DND-41 (cell line): ENCODE results near the gene KLHL11.
A peak's percentile ranks its signal among the peaks of the same experiment; 100 is the strongest.
"Not testable (repeated sequence)": the region's sequence is repeated elsewhere in the genome, so short reads cannot be mapped to it uniquely, and the experiment has no call there.

Source experiments
- ATAC-seq: fragments of 200-7000 bp; cut with Tn5 transposase; 3 replicates; pipeline ENCODE4 v1.9.1; 2021; ENCODE audit warnings: low read depth; ENCODE audit not compliant: insufficient read depth
- DNase-seq: peaks from one replicate; pipeline ENCODE4 v3.0.0-alpha.2; 2020
- H2AFZ ChIP-seq: 2 replicates; pipeline ENCODE4 v1.6.0; 2012; ENCODE audit warnings: low read depth, low read length
- H3K27ac ChIP-seq: 2 replicates; pipeline ENCODE4 v1.5.1; 2012; ENCODE audit warnings: low read length, inconsistent platforms
- H3K27me3 ChIP-seq: fragments of 200-600 bp; sonication (generic); 2 replicates; pipeline ENCODE4 v1.6.0; 2012; ENCODE audit warnings: low read length, mild to moderate bottlenecking, inconsistent platforms; ENCODE audit not compliant: insufficient read depth, poor library complexity
- H3K36me3 ChIP-seq: 2 replicates; pipeline ENCODE4 v1.5.1; 2012; ENCODE audit warnings: low read length, inconsistent platforms; ENCODE audit not compliant: insufficient read depth
- H3K4me1 ChIP-seq: 2 replicates; pipeline ENCODE4 v1.5.1; 2012; ENCODE audit warnings: mild to moderate bottlenecking, low read length; ENCODE audit not compliant: insufficient read depth
- H3K4me2 ChIP-seq: 2 replicates; pipeline ENCODE4 v1.6.0; 2012; ENCODE audit warnings: mild to moderate bottlenecking, moderate library complexity, low read length, inconsistent platforms; ENCODE audit not compliant: insufficient read depth
- H3K4me3 ChIP-seq, 2 experiments: fragments of 200-600 bp in 1 of 2; shearing (Covaris generic) in 1 of 2; 2 replicates each; pipeline ENCODE4 v1.5.1; 2012 to 2016; ENCODE audit warnings: inconsistent platforms in 2 of 2, low read length in 2 of 2, mild to moderate bottlenecking in 2 of 2, low read depth in 1 of 2, moderate library complexity in 1 of 2
- H3K79me2 ChIP-seq: 2 replicates; pipeline ENCODE4 v1.6.0; 2012; ENCODE audit warnings: low read length, inconsistent platforms; ENCODE audit not compliant: insufficient read depth
- H3K9ac ChIP-seq: 2 replicates; pipeline ENCODE4 v1.6.0; 2012; ENCODE audit warnings: low read depth, mild to moderate bottlenecking, inconsistent platforms, low read length, moderate library complexity
- H3K9me3 ChIP-seq: 2 replicates; pipeline ENCODE4 v1.5.1; 2012; ENCODE audit warnings: low read length, moderate library complexity, mild to moderate bottlenecking, inconsistent platforms; ENCODE audit not compliant: insufficient read depth, severe bottlenecking
- H4K20me1 ChIP-seq: 2 replicates; pipeline ENCODE4 v1.6.0; 2012; ENCODE audit warnings: low read length; ENCODE audit not compliant: insufficient read depth
- EZH2 ChIP-seq: IDR thresholded peaks from 3 replicates; pipeline ENCODE4 v1.6.1; 2012; ENCODE audit warnings: borderline replicate concordance, low read depth, mild to moderate bottlenecking, moderate library complexity, low read length, inconsistent platforms; ENCODE audit not compliant: severe bottlenecking
- TF ChIP-seq, protein P1 (sequence below): IDR thresholded peaks from 2 replicates; pipeline ENCODE4 v1.5.1; 2012; ENCODE audit warnings: borderline replicate concordance, low read length, moderate library complexity, mild to moderate bottlenecking; ENCODE audit not compliant: poor library complexity, severe bottlenecking; ENCODE audit errors: extremely low read depth

KLHL11 gene

DNA sequence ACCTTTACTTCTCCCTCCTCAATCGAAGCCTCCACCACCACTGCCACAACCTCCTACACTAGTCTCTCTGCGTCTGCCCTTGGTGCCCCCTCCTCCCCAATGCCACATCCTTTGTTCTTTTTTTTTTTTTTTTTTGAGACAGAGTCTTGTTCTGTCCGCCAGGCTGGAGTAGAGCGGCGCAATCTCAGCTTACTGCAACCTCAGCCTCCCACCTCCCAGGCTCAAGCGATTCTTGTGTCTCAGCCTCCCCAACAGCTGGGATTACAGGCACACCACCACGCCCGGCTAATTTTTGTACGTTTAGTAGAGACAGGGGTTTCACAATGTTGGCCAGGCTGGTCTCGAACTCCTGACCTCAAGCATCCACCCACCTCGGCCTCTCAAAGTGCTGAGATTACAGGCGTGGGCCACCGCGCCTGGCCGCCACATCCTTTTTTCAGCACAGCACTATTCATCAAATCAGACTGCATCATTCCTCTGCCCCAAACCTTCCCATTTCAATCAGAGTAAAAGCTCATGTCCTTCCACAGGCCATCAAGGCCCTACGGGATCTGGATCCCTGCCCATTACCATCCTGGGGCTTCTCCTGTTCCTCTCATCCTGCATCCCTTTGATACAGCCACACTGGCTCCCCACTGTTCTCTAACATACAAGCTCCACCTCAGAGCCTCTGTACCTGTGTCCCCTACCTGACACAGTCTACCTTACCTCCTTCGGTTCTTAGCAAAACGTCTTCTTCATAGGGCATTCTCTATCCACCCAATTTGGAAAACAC is 2.0 kb downstream of the KLHL11 start:
- H3K27ac ChIP-seq, result peak overlapping the region; percentile 25; the same call in 1 of the 2 replicates
- H3K27me3 ChIP-seq, result no peaks in the 10 kb centered on the region
- no peaks in the 10 kb centered on the region for H3K9me3 ChIP-seq
- peak overlapping the region; percentile 83 for H3K9ac ChIP-seq
- H2AFZ ChIP-seq, result no peak overlapping the region
- DNase-seq (peak; percentile 51), ATAC-seq (no peak)
- TF ChIP-seq EZH2, result no peak
- TF ChIP-seq, protein P1, sequence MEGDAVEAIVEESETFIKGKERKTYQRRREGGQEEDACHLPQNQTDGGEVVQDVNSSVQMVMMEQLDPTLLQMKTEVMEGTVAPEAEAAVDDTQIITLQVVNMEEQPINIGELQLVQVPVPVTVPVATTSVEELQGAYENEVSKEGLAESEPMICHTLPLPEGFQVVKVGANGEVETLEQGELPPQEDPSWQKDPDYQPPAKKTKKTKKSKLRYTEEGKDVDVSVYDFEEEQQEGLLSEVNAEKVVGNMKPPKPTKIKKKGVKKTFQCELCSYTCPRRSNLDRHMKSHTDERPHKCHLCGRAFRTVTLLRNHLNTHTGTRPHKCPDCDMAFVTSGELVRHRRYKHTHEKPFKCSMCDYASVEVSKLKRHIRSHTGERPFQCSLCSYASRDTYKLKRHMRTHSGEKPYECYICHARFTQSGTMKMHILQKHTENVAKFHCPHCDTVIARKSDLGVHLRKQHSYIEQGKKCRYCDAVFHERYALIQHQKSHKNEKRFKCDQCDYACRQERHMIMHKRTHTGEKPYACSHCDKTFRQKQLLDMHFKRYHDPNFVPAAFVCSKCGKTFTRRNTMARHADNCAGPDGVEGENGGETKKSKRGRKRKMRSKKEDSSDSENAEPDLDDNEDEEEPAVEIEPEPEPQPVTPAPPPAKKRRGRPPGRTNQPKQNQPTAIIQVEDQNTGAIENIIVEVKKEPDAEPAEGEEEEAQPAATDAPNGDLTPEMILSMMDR, result no peak
- H3K79me2 ChIP-seq, result peaks cover 67% of the 10 kb centered on the region
- H3K4me2 ChIP-seq, result peak overlapping the region; percentile 93
- peaks cover 21% of the 10 kb centered on the region for H3K36me3 ChIP-seq
- peaks cover 45% of the 10 kb centered on the region for H4K20me1 ChIP-seq
- H3K4me3 ChIP-seq, result peak overlapping the region; percentile 91 to 98; a peak in 3 of 4 replicates
- peaks cover 35% of the 10 kb centered on the region for H3K4me1 ChIP-seq

- Histone ChIP-seq H2AFZ (no peak overlapping the region), H3K36me3 (peaks cover 5% of the 10 kb centered on the region; the same call in 1 of the 2 replicates), H3K27me3 (no peaks in the 10 kb centered on the region), H3K9me3 (no peaks in the 10 kb centered on the region), H3K9ac (no peak overlapping the region), H3K4me2 (no peak overlapping the region; the same call in 1 of the 2 replicates), H3K4me3 (no peak overlapping the region), H3K27ac (no peak overlapping the region), H3K79me2 (peaks cover 92% of the 10 kb centered on the region), H3K4me1 (peaks cover 32% of the 10 kb centered on the region), H4K20me1 (peaks cover 49% of the 10 kb centered on the region)
- no peak for ATAC-seq
- no peak for TF ChIP-seq EZH2
- TF ChIP-seq, protein P1, result no peak
- no peak for DNase-seq
Measured at GRCh38 chr17:41860254-41860931, 4.8 kb downstream of the KLHL11 start.

DNA sequence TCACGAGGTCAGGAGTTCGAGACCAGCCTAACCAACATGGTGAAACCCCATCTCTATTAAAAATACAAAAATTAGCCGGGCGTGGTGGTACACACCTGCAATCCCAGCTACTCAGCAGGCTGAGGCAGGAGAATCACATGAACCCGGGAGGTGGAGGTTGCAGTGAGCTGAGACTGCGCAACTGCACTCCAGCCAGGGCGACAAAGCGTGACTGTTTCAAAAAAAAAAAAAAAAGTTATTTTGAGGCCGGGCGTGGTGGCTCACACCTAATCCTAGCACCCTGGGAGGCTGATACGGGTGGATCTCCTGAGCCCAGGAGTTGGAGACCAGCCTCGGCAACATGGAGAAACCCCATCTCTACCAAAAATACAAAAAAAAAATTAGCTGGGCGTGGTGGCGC is 13.8 kb downstream of the KLHL11 start:
- H3K36me3 ChIP-seq, result peaks cover 46% of the 10 kb centered on the region
- H3K79me2 ChIP-seq, result peaks cover 73% of the 10 kb centered on the region
- not testable (repeated sequence) for H3K27ac ChIP-seq, H3K9ac ChIP-seq, DNase-seq, H3K4me1 ChIP-seq, H3K27me3 ChIP-seq, H2AFZ ChIP-seq, H3K9me3 ChIP-seq, H3K4me3 ChIP-seq, ATAC-seq, H3K4me2 ChIP-seq
- peaks cover 26% of the 10 kb centered on the region; the same call in 1 of the 2 replicates for H4K20me1 ChIP-seq
